HG03558 (cell line): ENCODE data around the gene AUTS2.

Experiments
- ATAC-seq: cut with Tn5 transposase; IDR thresholded peaks from one replicate; pipeline ENCODE4 v1.9.1; 2021; ENCODE audit warnings: moderate number of reproducible peaks; ENCODE audit not compliant: unreplicated experiment; ENCODE audit errors: extremely low read depth

The AUTS2 gene

DNA sequence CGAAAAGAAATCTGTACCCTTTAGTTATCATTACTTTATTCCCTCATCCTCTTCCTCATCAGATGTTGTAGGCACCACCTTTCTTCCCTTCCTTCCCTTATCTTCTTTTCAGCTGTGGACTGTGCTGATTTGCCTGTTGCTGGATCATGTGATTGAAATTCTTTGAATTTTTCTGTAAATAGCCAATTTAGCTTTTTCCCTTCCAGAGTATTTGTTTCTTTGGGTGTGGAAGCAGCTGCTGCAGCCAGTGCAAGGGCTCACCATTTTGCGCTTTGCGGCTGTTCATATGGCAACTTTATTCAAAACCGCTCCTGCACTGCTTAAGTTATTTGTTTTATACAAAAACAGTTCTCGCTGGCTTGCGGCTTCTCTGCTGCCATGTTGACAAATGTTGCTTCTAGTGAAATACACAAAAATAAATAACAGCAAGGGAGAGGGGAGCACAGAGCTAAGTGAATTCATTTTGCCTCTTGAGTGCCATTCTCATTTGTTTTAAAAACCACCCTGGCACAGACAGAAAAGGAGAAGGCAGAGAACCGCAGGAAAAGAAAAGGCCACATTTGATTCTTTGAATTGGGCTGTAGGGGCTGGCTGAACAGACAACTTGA is 151.2 kb downstream of the AUTS2 start:
- no peak for ATAC-seq

GRCh38 chr7:69749994-69750393 is 151.7 kb downstream of the AUTS2 start:
- no peak for ATAC-seq

DNA sequence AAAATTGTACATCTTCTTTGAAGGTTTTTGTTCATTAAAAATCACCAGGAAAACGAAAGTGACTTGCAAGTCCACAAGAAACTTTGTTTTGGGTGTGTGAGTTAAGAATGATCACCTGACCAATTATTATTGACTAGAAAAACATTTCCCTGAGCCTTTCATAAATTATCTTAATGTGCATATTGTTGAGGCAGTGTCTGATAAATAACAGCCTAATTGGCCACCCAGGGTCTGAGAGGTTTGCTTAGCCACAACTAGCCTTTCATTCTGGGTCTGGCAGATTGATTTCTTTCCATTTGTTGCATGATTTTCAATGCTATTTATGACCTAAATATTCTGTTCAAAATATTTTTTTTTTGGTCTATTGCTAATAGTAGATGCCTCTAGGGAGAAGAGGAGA is 152.8 kb downstream of the AUTS2 start:
- no peak for ATAC-seq

DNA sequence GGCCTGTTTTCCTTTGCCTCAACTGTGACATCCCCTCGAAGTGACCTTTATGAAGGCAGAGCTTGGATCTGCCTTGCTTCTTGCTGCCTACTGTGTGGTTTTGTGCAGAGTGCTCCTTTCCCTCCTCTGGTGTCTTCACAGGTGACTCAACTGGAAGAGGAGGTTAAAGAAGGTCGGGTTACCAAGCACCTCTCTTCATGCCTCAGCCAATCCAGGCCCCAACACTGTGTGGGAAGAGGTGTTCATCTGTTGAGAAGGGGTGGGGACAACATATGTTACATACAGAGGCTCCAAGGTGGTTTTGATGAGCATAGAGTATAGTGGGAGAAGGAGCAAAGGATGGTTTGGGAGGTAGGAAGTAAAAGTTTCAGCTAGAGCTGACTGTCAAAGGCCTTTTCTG is 155.7 kb downstream of the AUTS2 start:
- no peak for ATAC-seq

- ATAC-seq, result no peak
Measured at GRCh38 chr7:69754476-69754875, 156.2 kb downstream of the AUTS2 start.

- no peak for ATAC-seq
Measured at GRCh38 chr7:69756235-69756634, 158.0 kb downstream of the AUTS2 start.

DNA sequence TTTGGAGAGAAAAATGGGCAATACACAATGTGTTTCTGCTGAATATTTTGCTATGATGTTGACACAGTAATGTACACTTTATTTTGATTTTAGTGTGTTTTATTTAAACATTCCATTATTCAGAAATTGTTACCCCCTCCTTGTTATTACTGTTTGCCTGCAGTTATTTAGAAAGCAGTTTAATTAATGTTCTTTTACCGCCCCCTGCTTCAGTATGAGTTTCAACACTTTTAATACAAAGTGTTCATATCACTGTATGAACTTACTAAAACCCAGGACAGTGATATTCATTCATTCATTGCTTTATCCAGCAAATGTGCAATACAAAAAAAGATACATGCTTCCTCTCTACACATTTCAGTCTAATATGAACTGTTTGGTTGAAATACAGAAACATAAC is 159.3 kb downstream of the AUTS2 start:
- ATAC-seq, result no peak

- no peak for ATAC-seq
Measured at GRCh38 chr7:69757981-69758430, 159.7 kb downstream of the AUTS2 start.

DNA sequence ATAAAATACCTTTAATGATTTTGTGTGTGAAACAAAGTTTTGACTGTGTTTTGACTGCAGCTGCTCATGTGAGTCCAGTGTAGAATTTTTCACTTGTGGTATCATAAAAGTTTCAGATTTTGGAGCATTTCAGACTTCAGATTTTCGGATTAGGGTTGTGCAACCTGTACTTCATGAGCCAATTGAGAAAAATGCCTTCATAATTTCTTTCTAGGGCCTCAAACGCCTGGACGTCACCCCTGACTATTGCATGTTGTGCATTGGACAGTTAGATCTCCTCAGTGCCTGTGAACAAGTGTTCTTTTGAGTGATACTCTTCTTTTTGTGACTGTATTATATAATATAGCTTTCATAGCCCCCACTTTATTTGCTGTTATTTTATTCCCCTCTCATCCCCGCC is 161.1 kb downstream of the AUTS2 start:
- no peak for ATAC-seq

DNA sequence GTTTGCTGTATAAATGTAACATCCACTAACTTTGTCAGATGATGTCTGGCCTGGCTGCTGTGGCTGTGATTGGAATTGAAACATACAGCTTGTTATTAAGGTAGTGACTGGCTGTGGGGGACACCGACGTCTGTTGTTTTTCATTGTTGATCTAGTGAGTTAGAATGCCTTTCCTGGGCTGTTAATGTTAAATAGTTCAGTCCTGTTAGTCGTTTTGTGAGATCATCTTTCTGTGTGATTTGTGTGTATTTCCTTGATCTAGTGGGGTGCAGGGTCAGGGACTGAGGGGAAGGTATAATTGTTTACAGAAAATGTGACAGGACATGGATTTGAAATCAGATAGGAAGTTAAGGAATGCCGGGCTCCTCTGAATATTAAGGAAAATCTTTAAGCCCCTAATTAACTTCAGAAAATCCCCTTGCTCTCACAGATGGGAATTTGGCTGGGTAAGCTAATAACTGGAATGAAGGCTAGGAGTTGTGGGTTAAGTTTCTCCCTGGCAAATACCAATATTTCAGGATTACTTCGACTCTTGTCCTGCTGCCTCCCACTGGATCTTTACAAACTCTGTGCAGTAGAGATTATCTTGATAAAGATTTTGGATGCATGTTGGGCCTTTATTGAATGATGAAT is 163.1 kb downstream of the AUTS2 start:
- ATAC-seq, result no peak

DNA sequence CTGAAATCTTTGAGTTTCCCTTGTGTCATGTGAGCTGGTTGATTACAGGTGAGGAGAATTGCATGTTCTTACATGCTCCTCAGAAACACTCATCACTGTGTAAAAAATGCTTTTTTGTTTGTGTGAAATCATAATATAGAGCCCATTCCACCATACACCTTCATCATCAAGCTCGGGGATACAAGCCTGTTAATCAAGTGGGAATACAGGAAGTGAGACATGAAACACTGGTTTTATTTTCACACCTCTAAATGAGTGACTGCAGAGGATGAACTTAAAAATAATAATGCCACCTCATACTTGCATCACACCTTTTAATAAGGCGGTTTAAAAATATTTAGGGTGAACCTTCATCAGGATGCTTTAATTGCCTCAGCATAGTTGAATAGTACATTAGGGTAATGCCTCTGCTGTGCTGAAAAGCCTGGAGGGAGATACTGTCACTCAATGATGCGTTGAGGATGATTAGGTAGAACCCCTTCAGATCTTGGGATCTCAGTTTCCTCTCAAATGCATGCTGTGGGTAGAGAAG is 164.6 kb downstream of the AUTS2 start:
- ATAC-seq, result no peak

- no peak for ATAC-seq
Measured at GRCh38 chr7:69763513-69763912, 165.2 kb downstream of the AUTS2 start.

DNA sequence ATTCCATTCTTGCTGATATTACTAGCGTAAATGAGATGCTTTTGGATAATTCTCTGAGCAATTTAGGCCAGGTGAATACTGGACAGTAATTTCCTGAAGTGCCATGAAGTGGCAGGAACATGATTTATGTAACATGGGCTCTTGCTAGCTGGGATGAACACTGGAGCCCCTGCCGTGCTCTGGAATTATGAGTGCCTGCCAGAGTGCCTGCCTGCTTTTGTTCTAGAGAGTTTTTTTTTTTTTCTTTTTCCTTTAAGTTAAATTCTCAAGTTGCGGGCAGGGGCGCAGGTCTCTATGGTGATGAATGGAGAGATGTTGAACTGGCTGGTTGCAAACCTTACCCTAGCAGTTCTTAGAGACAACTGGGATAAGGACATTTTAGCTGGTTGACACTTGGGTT is 165.9 kb downstream of the AUTS2 start:
- ATAC-seq, result no peak

DNA sequence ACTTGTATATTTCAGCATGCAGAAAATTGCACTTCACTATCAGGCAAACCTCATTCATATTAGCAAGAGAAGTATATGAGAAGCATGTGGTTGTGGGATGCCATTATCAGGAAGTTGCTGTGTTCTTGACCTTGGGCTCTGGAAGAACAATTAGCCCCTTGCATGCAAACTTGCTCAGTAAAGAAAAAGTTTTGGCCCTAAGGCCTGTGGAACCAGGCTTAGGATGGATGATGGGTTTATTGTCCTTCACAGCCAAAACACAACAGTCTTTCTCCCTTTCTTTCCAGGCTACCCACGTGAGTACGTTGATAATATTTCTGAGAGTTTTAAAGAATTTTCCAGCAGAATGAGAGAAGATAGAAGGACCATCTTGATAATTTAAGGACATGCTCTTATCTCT is 166.4 kb downstream of the AUTS2 start:
- ATAC-seq, result no peak

DNA sequence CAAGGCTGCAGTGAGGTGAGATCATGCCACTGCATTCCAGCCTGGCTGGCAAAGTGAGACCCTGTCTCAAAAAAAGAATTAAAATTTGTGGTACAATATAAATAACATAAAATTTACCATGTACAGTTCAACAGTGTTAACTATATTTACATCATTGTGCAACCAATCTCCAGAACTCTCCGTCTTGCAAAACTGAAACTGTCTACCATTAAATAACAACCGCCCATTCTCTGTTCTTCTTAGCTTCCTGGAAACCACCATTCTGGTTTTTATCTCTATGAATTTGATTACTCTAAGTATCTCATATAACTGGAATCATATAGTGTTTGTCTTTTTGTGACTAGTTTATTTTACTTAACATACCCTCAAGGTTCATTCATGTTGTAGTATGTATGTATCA is 167.6 kb downstream of the AUTS2 start:
- no peak for ATAC-seq

- no peak for ATAC-seq
Measured at GRCh38 chr7:69768986-69769595, 170.8 kb downstream of the AUTS2 start.

- no peak for ATAC-seq
Measured at GRCh38 chr7:69769826-69770225, 171.6 kb downstream of the AUTS2 start.

DNA sequence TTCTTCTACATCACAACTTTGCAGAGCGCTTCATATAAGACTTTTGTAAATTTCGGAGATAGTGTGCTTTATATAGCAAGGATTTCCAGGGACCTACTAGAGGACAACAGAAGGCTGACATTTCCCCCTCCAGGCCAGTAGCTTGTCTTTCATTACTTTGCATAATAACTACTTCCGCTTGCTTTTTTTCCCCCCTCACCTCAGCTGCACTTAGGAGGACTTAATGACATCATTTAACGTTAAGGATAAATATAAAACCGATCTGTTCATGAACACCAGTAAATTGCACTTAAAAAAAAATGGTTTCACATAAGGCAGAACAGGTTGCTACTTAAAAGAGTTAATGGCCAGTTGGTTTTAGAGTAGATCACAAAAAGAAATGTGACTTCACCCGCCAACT is 172.3 kb downstream of the AUTS2 start:
- ATAC-seq, result no peak

DNA sequence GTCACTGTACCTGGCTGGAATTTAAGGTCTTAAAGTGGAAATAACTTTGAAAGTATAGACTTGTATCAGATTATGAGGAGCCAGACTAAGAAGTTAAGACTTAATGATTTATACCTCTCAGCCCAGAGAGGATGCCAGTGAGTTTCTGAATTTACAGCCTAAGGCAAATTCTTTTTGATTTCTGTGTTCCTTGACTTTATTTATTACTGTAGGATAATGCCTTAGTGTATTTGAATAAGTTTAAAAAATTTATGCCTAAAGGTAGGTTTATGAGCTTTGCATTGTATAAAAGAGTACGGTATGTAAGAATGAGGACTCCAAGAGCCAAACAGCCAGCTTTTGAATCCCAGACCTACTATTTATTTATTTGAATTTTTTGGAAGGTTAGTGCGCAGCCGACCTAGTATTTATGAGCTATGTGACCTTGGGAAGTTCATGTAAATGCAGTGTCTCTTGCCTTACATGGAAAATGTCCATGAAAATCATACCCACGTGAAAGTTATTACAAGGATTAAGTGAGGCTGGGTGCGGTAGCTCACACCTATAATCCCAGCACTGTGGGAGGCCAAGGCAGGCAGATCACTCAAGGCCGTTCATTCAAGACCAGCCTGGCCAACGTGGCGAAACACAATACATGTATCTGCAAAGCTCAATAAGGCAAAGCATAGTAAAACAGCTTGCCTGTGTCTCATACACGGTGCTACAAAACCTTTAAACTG is 174.6 kb downstream of the AUTS2 start:
- no peak for ATAC-seq

DNA sequence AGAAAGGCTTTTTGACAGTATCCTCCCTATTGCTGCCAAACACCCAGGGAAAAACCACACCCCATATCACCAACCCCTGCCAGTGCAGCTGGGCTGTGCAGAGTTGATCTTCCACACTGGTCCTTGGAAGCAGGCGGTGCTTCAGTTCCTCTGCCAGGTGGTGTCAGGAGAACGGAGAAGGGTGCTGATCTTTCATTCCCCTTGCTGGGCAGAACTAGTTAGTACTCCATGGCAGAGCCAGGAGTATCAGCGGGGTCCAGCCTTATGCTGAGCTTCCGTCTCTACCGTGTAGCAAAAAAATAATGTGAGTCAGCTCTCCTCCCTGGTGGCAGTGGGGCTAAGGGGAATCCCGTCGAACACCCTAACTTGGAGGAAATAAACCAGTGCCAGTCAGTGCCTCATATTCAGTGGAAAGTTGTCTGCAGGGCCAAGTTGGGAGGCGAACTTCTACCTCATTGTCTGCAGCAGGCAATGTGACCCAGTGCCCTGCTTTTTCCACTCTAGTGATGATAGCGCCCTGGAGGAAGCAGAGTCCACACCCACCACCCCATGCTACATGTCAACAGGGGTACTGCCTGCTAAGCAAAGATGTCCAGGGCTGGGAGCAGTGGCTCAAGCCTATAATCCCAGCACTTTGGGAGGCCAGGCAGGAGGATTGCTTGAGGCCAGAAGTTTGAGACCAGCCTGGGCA is 175.4 kb downstream of the AUTS2 start:
- ATAC-seq, result no peak
